GM18505 (cell line): ENCODE results near the gene TMCO4.
"Not testable (repeated sequence)": the region's sequence is repeated elsewhere in the genome, so short reads cannot be mapped to it uniquely, and the experiment has no call there.

ENCODE experiments used
- ATAC-seq: cut with Tn5 transposase; IDR thresholded peaks from one replicate; pipeline ENCODE4 v1.9.1; 2021; ENCODE audit not compliant: unreplicated experiment
- POLR2A ChIP-seq: IDR thresholded peaks from 4 replicates; pipeline ENCODE4 v1.6.1; 2011; ENCODE audit warnings: borderline replicate concordance; ENCODE audit not compliant: insufficient read depth, insufficient read length; ENCODE audit errors: extremely low read depth

The TMCO4 gene

GRCh38 chr1:19817160-19817559, 17.4 kb upstream of the TMCO4 start:
- TF ChIP-seq POLR2A, result no peak
- no peak for ATAC-seq

DNA sequence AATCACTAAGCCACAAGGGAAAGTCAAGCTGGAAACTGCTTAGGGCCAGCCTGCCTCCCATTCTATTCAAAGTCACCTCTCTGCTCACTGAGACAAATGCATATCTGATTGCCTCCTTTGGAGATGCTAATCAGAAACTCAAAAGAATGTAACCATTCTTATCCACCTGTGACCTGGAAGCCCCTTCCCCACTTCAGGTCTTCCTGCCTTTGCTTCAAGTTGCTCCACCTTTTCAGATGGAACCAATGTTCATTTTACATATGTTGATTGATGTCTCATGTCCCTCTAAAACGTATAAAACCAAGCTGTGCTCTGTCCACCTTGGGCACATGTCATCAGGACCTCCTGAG, 17.0 kb upstream of the TMCO4 start:
- not testable (repeated sequence) for ATAC-seq

GRCh38 chr1:19815801-19816736, 16.4 kb upstream of the TMCO4 start:
- no peak for TF ChIP-seq POLR2A
- ATAC-seq, result no peak

GRCh38 chr1:19814681-19815503, 15.2 kb upstream of the TMCO4 start, which contains the start of gene RNF186:
Gene RNF186, minus strand, starts transcription at chr1:19815283. Its CDS starts 182 bp downstream, at chr1:19815101.
- no peak for TF ChIP-seq POLR2A
- ATAC-seq, result no peak

DNA sequence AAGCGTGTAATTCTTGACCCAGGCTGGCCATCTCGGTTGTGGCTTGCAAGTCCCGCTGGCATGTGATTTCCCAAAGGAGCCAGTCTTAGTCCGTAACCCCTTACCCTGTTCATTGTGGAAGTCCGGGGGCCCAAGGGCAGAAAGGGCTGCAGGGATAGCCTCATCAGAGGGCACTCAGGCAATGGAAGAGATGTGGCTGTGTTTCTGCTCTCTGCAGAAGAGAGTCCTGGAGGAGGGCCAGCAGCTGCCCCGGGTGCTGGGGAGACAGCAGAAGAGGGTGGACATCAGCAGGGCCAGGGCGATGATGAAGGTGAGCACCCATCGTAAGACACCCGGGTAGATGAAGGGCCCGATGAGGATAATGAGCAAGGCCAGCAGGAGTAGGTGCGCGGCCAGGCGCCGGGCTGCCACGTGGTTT, 14.5 kb upstream of the TMCO4 start:
- no peak for TF ChIP-seq POLR2A
- no peak for ATAC-seq

DNA sequence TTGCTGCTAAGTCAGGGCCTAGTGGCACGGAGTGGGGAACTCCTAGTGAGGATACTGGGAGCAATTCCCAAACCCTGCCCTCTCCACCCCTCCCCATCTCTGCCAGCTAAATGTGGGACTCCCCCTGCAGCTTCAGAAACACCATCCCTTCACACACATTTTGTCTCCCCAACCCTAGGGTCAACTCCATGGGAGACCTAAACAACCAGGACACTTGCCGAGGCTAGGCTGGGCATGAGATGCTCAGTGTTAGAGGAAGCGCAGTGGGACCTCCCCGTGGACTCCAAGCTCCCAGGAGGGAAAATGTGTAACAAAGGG, 13.9 kb upstream of the TMCO4 start:
- ATAC-seq, result no peak

DNA sequence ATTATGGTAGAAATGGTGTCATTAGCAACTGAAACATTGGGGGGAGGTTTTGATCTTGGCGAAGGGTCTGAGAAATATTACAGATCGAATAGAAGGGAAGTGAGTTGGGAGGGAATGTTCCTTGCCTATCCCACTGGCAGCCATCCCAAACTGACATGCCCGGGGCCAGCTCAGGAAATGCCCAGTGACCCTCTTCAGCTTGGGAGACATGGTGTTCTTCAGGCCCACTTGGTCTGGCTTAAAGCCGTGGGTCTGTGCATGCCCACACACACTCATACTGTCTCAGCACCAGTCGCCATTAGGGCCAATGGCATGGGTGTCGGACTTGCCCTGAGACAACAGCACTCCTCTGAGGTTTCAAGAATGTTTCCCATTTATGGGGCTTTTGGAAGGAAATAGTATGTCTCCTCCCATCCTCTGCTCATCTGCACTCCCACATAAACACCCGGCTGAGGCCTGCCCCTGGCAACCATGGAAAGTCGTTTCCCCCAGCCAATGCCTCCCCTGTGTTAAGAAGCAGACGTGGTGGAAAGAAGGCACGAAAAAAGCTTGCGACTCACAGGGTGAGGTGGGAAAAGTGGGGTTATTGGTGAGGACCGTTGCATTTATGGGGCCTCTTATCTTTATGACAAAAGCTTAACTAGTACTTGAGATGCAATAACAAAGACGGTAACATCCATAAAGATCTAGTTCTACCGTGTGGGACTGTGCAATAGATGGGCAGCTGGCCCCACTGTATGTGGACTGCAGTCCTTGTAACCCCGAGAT, 13.3 kb upstream of the TMCO4 start:
- no peak for ATAC-seq
- TF ChIP-seq POLR2A, result no peak

More for the DNA sequence above, 13.9 kb upstream of the TMCO4 start:
- TF ChIP-seq POLR2A, result no peak

GRCh38 chr1:19811206-19811851, 11.6 kb upstream of the TMCO4 start:
- TF ChIP-seq POLR2A, result no peak
- no peak for ATAC-seq

DNA sequence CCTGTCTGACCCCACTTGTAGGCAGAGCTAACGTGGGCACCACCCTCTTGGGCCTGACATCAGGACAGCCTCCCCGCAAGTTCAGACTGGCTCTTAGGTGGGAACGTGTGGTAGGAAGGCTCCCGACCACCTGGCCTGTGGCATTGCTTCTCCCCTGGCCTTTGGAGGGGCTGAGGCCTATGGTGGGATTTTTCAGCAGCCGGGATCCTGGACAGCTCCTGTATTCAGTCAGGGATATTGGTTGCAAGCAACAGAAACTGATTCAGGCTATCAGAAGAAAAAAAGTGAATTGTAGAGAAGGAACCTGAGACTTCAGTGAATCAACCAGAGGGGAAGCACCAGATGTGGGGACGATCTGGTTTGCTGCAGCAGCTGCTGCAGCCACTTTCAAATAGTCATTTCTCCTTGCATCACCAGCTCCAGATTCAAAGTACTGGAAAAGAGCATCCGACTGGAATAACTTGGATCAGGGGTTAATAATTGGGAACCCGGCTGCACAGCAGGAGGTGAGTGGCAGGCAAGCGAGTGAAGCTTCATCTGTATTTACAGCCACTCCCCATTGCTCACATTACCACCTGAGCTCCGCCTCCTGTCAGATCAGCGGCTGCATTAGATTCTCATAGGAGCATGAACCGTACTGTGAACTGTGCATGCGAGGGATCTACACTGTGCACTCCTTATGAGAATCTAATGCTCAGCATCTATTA, 9.5 kb upstream of the TMCO4 start:
- TF ChIP-seq POLR2A, result no peak
- no peak for ATAC-seq

- no peak for ATAC-seq
- no peak for TF ChIP-seq POLR2A
Observed at GRCh38 chr1:19808351-19808750, 8.6 kb upstream of the TMCO4 start.

- ATAC-seq, result no peak
Observed at GRCh38 chr1:19804831-19805251, 5.1 kb upstream of the TMCO4 start.

DNA sequence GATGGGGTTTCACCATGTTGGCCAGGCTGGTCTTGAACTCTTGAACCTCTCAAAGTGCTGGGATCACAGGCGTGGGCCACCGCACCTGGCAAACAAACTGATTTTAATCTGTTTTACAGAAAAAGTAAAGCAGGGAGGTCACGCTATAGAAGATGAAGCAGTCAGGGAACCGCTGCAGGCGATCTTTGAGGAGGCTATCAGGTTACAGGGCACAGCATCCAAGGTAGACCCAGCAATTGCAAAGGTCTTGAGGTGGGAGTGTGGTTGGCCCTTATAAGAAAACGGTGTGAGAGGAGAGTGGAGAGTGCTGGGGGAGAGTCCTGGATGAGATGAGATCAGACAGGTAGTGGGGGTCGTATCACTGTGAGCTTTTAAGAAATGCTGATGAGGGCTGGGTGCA, 2.6 kb upstream of the TMCO4 start:
- ATAC-seq, result no peak

More at GRCh38 chr1:19804831-19805251, 5.1 kb upstream of the TMCO4 start:
- TF ChIP-seq POLR2A, result no peak

More for the DNA sequence above, 2.6 kb upstream of the TMCO4 start:
- TF ChIP-seq POLR2A, result no peak
